GM18861 (cell line): ENCODE results near the gene GADD45A.

Source experiments
- ATAC-seq: cut with Tn5 transposase; IDR thresholded peaks from one replicate; pipeline ENCODE4 v1.9.1; 2021; ENCODE audit not compliant: unreplicated experiment

GADD45A gene

GRCh38 chr1:67688526-67689219 lies 3.7 kb downstream of the GADD45A start:
- ATAC-seq = no peak

GRCh38 chr1:67689267-67690017 lies 4.4 kb downstream of the GADD45A start:
- ATAC-seq = no peak

GRCh38 chr1:67690018-67690363 lies 5.0 kb downstream of the GADD45A start:
- no peak for ATAC-seq

- ATAC-seq = no peak
Observed at GRCh38 chr1:67690411-67690810, 5.4 kb downstream of the GADD45A start.

- ATAC-seq = no peak
Observed at GRCh38 chr1:67691712-67692111, 6.7 kb downstream of the GADD45A start.

- ATAC-seq = no peak
Observed at GRCh38 chr1:67695963-67696362, 11.0 kb downstream of the GADD45A start.

- no peak for ATAC-seq
Observed at GRCh38 chr1:67696708-67697107, 11.7 kb downstream of the GADD45A start.

- no peak for ATAC-seq
Observed at GRCh38 chr1:67700220-67700619, 15.2 kb downstream of the GADD45A start.

GRCh38 chr1:67700692-67701410 lies 15.8 kb downstream of the GADD45A start:
- no peak for ATAC-seq

- no peak for ATAC-seq
Observed at GRCh38 chr1:67701876-67702275, 16.9 kb downstream of the GADD45A start.

GRCh38 chr1:67704351-67704750 lies 19.4 kb downstream of the GADD45A start:
- no peak for ATAC-seq

- ATAC-seq = no peak
Observed at GRCh38 chr1:67705735-67706453, 20.9 kb downstream of the GADD45A start.

GRCh38 chr1:67708606-67709005 lies 23.6 kb downstream of the GADD45A start:
- ATAC-seq = no peak

GRCh38 chr1:67710417-67710816 lies 25.4 kb downstream of the GADD45A start:
- ATAC-seq = no peak

GRCh38 chr1:67711158-67711854 lies 26.3 kb downstream of the GADD45A start:
- no peak for ATAC-seq

- no peak for ATAC-seq
Observed at GRCh38 chr1:67711855-67712212, 26.8 kb downstream of the GADD45A start.

- ATAC-seq = no peak
Observed at GRCh38 chr1:67713057-67713846, 28.3 kb downstream of the GADD45A start.

GRCh38 chr1:67715819-67716218 lies 30.8 kb downstream of the GADD45A start:
- ATAC-seq = no peak

- ATAC-seq = no peak
Observed at GRCh38 chr1:67716800-67717199, 31.8 kb downstream of the GADD45A start.

GRCh38 chr1:67717876-67718275 lies 32.9 kb downstream of the GADD45A start:
- ATAC-seq = no peak
